Ishikawa (cell line): ENCODE results near the gene SPTSSB.

Source experiments
- CEBPB ChIP-seq: IDR thresholded peaks from 2 replicates; pipeline ENCODE4 v1.6.1; 2012
- CREB1 ChIP-seq: IDR thresholded peaks from 2 replicates; pipeline ENCODE4 v1.6.1; 2012; ENCODE audit warnings: low read depth
- EGR1 ChIP-seq: IDR thresholded peaks from 2 replicates; pipeline ENCODE4 v1.6.1; 2012
- EP300 ChIP-seq: IDR thresholded peaks from 2 replicates; pipeline ENCODE4 v1.6.1; 2012; ENCODE audit warnings: borderline replicate concordance
- FOXM1 ChIP-seq: IDR thresholded peaks from 2 replicates; pipeline ENCODE4 v1.6.1; 2012; ENCODE audit warnings: low read depth, borderline replicate concordance
- NFIC ChIP-seq: IDR thresholded peaks from 2 replicates; pipeline ENCODE4 v1.6.1; 2012
- RAD21 ChIP-seq: IDR thresholded peaks from 2 replicates; pipeline ENCODE4 v1.6.1; 2012; ENCODE audit warnings: low read depth
- REST ChIP-seq: IDR thresholded peaks from 2 replicates; pipeline ENCODE4 v1.6.1; 2012; ENCODE audit warnings: low read depth, mild to moderate bottlenecking
- TAF1 ChIP-seq: IDR thresholded peaks from 2 replicates; pipeline ENCODE4 v1.6.1; 2012; ENCODE audit warnings: low read depth, mild to moderate bottlenecking
- TCF12 ChIP-seq: IDR thresholded peaks from 2 replicates; pipeline ENCODE4 v1.6.1; 2012; ENCODE audit warnings: low read depth
- TEAD4 ChIP-seq: IDR thresholded peaks from 2 replicates; pipeline ENCODE4 v1.6.1; 2012
- USF1 ChIP-seq: IDR thresholded peaks from 2 replicates; pipeline ENCODE4 v1.6.1; 2012
- YY1 ChIP-seq: IDR thresholded peaks from 2 replicates; pipeline ENCODE4 v1.6.1; 2012; ENCODE audit warnings: low read depth
- ZBTB7A ChIP-seq: IDR thresholded peaks from 2 replicates; pipeline ENCODE4 v1.6.1; 2012; ENCODE audit warnings: low read depth
- TF ChIP-seq, protein P1 (sequence below): IDR thresholded peaks from 2 replicates; pipeline ENCODE4 v1.6.1; 2012

SPTSSB gene

GRCh38 chr3:161343540-161343939 lies 27.8 kb downstream of the SPTSSB start:
- TF ChIP-seq RAD21 (no peak), YY1 (no peak), TCF12 (no peak), FOXM1 (no peak), TAF1 (no peak), EP300 (no peak), REST (no peak), NFIC (no peak), ZBTB7A (no peak), CEBPB (no peak)

DNA sequence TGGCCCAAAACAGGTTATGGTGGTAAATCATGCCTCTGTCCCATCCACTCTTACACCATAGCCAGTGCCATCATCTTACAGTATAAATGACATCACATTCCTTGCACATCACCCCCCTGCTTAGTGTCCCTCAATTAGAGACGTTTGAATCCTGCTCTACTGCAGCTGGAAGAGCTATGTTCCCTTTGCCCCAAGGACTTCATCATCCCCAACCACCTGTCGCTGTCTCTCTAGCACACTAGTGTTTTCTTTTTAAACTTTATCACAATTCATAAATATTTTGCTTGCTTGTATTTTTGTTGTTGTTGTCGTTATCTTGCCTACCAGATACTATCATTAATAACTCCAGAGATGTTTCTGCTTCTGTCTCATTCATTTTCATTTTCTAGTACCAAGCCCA lies 28.7 kb downstream of the SPTSSB start:
- TF ChIP-seq REST (no peak), USF1 (no peak), NFIC (no peak), FOXM1 (no peak), ZBTB7A (no peak), EP300 (no peak), EGR1 (no peak), RAD21 (no peak), TAF1 (no peak), CEBPB (no peak), TCF12 (no peak), YY1 (no peak), TEAD4 (no peak), CREB1 (no peak)
- TF ChIP-seq, protein P1, sequence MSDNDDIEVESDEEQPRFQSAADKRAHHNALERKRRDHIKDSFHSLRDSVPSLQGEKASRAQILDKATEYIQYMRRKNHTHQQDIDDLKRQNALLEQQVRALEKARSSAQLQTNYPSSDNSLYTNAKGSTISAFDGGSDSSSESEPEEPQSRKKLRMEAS = no peak

GRCh38 chr3:161339517-161340500 lies 31.5 kb downstream of the SPTSSB start:
- TF ChIP-seq EP300 (no peak), TAF1 (no peak), FOXM1 (no peak), ZBTB7A (no peak), CREB1 (no peak)

DNA sequence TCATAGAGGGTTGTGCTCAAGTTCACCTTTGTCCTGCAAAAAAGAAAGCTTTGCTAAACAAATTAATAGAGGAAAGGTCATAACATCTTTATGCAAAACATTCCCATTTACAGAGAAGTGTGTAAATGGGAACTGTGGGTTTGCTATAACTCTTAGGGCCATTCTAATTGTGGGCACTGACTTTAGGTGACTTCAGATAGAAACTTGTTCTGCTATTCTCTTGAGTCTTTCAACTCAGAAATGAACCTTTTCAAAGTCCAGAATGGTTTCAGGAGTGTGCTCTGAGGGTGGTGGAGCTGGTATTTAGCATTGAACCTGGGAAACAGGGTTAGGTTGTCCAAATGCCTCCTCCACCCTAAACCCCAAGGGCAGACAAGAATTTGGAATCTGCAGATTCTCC lies 34.0 kb downstream of the SPTSSB start:
- TF ChIP-seq FOXM1 = no peak
- no peak for TF ChIP-seq TAF1
- no peak for TF ChIP-seq CREB1
- TF ChIP-seq, protein P1 = no peak
- no peak for TF ChIP-seq RAD21
- no peak for TF ChIP-seq NFIC
- no peak for TF ChIP-seq CEBPB
- no peak for TF ChIP-seq EP300
- no peak for TF ChIP-seq TEAD4
- no peak for TF ChIP-seq ZBTB7A

- TF ChIP-seq EGR1 = no peak
- TF ChIP-seq, protein P1 = no peak
- TF ChIP-seq NFIC = no peak
- no peak for TF ChIP-seq EP300
- no peak for TF ChIP-seq TCF12
- no peak for TF ChIP-seq YY1
- no peak for TF ChIP-seq FOXM1
- TF ChIP-seq TAF1 = no peak
- TF ChIP-seq CEBPB = no peak
- no peak for TF ChIP-seq TEAD4
- no peak for TF ChIP-seq RAD21
- no peak for TF ChIP-seq ZBTB7A
- TF ChIP-seq REST = no peak
- TF ChIP-seq USF1 = no peak
Observed at GRCh38 chr3:161336661-161337060, 34.7 kb downstream of the SPTSSB start.
